ENCODE results near the gene ANKRD63.

The ANKRD63 gene

GRCh38 chr15:40295877-40296560, 13.2 kb upstream of the ANKRD63 start:
- no peak for DNase-seq

GRCh38 chr15:40295297-40295696, 12.4 kb upstream of the ANKRD63 start:
- no peak for DNase-seq

- DNase-seq, result no peak
Measured at GRCh38 chr15:40293905-40294895, 11.3 kb upstream of the ANKRD63 start.

- no peak for DNase-seq
Measured at GRCh38 chr15:40293006-40293405, 10.1 kb upstream of the ANKRD63 start.

- DNase-seq, result no peak
Measured at GRCh38 chr15:40292246-40292645, 9.4 kb upstream of the ANKRD63 start.

GRCh38 chr15:40290918-40291574, 8.2 kb upstream of the ANKRD63 start:
- DNase-seq, result no peak

GRCh38 chr15:40290545-40290917, 7.7 kb upstream of the ANKRD63 start:
- DNase-seq, result no peak

- DNase-seq, result no peak
Measured at GRCh38 chr15:40289140-40289775, 6.4 kb upstream of the ANKRD63 start.

- no peak for DNase-seq
Measured at GRCh38 chr15:40287968-40288367, 5.1 kb upstream of the ANKRD63 start.

GRCh38 chr15:40287505-40287904, 4.6 kb upstream of the ANKRD63 start:
- no peak for DNase-seq

- DNase-seq, result no peak
Measured at GRCh38 chr15:40286794-40287193, 3.9 kb upstream of the ANKRD63 start.

GRCh38 chr15:40286061-40286532, 3.2 kb upstream of the ANKRD63 start:
- no peak for DNase-seq

- DNase-seq, result no peak
Measured at GRCh38 chr15:40285554-40286011, 2.7 kb upstream of the ANKRD63 start.

- no peak for DNase-seq
Measured at GRCh38 chr15:40285151-40285550, 2.3 kb upstream of the ANKRD63 start.

GRCh38 chr15:40283615-40284300, 894 bp upstream of the ANKRD63 start:
- no peak for DNase-seq

GRCh38 chr15:40282147-40282868, 556 bp downstream of the ANKRD63 start:
- DNase-seq, result peak; percentile 34

- DNase-seq, result no peak
Measured at GRCh38 chr15:40281801-40282146, 1.1 kb downstream of the ANKRD63 start.

GRCh38 chr15:40281057-40281800, 1.6 kb downstream of the ANKRD63 start:
- DNase-seq, result no peak

- DNase-seq, result no peak
Measured at GRCh38 chr15:40280260-40281056, 2.4 kb downstream of the ANKRD63 start.
